Fibroblast of upper back skin (primary cell): ENCODE data around the gene SRGAP1.
"Not testable (repeated sequence)": the region's sequence is repeated elsewhere in the genome, so short reads cannot be mapped to it uniquely, and the experiment has no call there.

Source experiments
- DNase-seq: peaks from one replicate; pipeline ENCODE4 v3.0.0-alpha.2; 2013

Gene SRGAP1

DNA sequence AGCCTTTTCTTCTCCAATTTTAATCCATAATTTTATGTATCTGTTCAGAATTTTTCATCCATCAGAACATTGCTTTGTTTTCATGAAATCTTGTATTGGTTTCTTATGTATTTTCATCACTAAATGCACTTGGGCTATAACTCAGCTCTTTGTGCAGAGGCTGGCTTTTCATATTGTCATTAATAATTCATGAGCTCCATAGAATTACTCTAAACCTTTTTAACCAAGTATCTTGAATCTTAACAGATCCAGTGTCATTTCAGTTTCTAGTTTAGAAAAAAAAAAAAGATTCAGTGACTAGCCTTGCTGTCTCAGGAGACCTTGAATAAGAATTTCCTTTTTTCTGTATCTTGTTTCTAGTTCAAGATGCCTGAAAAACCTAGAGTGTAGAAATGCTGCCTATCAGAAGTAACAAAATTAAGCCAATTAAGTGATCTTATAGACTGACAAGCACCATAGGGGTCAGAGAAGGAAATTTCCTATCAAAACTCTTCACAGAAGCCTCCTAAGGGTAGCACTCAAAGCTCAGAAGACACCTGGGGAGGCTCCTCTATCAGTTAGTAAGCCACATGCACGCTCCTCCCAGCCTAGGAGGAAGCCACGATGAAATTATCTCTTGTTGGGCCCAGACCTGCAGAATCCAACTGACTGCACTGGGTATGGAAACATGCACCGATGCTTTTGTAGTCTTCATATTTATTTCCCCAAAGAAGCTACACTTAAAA is 214.2 kb downstream of the SRGAP1 start:
- no peak for DNase-seq

DNA sequence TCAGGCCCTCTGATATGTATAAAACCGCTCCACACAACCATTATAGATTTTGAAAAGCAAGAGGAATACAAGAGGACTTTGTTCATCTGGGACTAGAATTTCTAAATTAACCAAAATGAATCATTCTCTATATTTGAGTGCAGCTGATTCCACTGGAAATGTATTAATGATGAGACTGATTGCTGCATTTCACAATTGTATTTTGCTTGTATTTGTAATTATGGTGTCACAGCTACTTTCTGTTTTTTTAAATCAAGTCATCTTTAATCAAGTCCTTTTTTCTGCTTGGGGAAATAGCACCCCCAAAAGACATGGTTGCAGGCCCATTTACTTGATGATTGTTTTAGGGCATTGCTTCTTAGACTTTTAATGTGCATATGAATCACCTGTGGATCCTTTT is 215.2 kb downstream of the SRGAP1 start:
- DNase-seq, result no peak

DNA sequence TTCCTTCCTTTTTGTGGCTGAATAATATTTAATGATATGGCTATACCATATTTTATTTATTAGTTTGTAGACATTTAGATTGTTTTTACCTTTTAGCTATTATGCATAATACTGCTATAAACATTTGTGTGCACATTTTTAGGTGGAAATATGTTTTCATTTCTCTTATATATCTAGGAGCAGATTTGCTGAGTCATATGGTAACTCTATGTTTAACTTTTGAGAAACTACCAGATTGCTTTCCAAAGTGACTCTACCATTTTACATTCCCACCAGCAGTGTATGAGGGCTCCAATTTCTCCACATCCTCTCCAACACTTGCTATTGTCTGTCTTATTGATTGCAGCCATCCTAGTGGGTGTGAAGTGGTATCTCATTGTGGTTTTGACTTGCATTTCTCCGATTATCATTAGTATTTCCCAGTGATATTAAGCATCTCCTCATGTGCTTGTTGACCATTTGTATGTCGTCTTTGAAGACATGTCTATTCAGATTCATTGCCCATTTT is 217.4 kb downstream of the SRGAP1 start:
- no peak for DNase-seq

DNA sequence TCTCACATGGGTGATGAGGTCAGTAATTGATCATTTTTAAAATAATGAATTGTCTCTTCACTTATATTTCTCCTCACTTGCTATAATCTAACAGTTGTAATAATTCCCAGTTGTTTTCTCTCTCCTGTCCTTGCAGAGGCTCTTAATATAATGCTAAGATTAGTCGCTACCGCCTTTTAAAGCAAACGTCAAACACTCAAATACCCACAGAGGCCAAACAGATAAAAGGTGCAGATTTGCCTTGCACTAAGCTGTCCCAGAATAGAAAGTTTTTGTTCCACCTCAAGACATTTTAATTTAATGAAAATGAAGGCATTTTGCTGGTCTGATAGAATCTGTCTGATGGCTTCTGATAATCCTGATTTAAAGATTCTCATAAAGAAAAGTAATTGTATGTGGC is 218.6 kb downstream of the SRGAP1 start:
- DNase-seq, result no peak

DNA sequence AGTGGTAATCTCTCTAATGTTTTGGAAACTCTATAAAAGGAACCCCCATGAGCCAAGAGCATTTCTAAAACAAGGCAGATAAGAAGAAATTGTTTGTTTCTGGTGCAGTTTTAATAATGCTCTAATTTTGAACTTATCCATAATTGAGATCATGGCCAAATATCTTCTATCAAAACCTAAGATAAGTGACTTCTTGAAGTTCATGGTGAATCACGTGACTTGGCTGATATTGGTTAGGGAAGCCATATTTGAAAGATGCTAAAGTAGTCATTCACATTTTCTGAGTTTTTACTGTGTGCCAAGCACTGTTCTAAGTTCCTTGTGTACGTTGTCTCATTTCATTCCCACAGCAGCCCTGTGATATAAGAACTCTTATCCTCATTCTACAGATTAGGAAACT is 219.7 kb downstream of the SRGAP1 start:
- DNase-seq, result no peak

DNA sequence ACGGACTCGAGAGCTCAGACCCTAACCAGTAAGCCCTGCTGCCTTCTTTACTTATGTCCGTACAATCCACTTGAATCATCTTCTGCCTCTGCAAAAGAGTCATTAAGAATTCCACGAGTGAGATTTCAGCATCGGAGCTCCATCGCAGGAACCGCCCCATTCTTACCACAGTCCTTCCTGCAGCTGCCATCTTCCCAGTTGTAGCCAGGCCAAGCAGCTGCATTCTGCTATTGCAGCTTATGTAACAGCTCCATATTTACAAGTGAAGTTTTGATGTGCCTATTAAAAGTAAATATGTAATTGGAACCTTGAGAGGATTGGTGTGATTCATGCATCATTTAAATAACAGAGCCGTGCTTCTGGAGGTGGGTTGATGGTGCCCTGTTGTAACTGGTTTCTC is 220.2 kb downstream of the SRGAP1 start:
- no peak for DNase-seq

DNA sequence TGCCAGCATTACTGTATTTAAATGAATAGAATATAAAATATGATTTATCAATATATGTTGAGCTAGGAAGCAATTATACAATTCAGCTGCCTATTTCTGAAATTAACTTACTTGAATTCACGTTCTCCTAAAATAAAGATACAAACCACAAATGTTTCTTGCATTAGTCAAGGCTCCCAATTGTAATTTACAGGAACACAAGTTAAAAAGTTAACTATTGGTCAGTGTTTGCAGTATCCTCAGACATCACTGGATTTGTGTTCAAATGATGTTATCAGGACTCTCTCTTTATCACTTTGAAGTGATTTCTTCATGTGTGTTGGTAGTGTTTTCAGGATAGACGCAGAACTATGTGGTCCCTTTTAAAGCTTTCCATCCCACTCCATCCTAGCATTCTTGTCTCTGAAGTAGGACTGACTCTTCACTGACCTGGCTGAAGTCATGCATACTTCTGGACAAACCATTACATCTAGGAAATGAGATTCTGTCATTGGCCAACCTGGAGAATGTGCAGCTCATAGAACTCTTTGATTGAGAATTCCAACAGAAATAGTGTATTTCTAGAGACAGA is 221.5 kb downstream of the SRGAP1 start:
- DNase-seq, result peak; percentile 58

DNA sequence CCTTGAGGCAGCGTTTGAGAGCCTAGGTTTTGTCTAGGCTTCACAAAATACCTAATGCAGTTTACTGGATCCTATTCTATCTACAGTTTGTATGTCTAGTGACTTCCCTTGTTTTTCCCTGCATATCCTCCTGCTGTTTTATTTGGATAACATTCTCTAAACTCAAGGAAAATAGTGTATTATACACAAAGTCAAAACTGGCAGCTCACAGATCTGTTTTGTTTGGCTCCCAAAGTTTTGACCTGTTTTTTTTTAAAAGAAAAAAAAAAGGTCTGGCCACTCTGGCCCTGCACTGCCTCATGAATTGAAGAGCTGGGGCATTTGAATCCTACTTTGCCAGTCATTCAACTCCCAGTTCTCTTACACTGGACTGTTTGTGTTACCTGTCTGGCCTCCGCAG is 222.3 kb downstream of the SRGAP1 start:
- DNase-seq, result no peak

DNA sequence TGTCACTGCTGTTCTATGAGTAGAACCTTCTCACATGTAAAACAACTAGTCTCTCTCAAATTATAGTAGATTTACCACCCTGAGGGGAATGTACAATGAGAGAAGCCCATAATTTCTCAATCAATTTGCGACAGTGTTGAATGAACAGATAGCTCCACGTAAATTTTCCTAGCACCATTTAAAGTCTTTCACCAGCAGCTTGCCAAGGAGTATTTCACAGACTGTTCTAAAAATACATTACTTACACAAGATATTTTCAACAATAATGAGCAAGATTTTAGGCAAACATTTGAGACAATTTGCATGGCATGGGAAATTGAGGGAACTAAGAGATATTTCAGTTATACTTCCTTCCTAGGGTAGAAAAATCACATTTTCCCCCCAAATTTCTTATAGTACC is 226.0 kb downstream of the SRGAP1 start:
- DNase-seq, result no peak

DNA sequence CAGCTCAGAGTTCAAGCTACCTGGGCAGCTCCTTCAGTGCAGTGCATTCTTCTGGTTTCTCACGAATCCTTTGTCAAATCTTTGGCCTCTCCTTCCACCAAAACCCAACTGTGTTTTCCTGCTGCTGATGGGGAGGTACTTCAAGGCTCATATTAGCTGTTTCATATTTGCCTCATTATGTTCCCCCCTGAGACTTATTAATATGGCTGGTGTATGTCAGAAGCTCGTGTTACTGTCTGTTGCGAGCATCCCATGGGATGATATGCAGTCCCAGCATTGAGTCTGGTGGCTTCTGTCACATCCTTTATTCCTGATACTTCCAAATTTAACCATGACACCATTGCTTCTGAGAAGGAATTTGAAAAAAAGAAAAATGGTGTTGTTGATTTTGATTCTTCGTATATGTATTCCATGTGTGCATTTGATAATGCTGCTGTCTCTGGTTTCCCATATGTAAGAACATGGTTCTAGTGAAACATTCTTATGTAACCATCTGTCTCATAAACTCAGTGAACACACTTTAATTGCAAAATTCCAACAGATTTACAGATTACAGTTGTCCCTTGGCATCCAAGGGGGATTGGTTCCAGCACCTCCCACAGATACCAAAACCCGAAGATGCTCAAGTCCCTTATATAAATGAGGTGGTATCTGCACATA is 228.5 kb downstream of the SRGAP1 start:
- DNase-seq, result no peak

DNA sequence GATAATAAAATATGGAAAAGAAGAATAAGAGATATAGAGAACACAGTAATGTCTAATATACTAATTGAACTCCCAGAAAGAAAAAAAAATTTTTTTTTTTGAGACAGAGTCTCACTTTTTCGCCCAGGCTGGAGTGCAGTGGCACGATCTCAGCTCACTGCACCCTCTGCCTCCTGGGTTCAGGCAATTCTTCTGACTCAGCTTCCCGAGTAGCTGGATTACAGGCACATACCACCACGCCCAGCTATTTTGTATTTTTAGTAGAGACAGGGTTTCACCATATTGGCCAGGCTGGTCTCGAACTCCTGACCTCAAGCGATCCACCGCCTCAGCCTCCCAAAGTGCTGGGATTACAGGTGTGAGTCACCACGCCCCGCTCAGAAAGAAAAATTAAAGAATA is 232.1 kb downstream of the SRGAP1 start:
- not testable (repeated sequence) for DNase-seq

DNA sequence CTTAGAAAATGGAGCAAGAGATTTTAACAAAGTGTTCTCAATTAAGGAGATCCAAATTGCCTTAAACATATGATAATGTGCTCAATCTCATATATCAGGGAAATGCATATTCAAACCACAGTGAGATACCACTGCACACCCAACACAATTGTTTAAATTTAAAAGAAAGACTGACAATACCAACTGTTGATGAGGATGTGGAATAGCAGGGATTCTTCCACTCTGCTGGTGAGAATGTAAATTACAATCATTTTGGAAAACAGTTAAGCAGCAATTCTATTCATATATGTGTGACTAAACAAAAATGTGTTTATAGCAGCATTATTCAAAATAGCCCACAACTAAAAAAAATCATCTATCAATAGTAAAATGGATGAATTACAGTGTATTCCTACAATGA is 233.4 kb downstream of the SRGAP1 start:
- no peak for DNase-seq

DNA sequence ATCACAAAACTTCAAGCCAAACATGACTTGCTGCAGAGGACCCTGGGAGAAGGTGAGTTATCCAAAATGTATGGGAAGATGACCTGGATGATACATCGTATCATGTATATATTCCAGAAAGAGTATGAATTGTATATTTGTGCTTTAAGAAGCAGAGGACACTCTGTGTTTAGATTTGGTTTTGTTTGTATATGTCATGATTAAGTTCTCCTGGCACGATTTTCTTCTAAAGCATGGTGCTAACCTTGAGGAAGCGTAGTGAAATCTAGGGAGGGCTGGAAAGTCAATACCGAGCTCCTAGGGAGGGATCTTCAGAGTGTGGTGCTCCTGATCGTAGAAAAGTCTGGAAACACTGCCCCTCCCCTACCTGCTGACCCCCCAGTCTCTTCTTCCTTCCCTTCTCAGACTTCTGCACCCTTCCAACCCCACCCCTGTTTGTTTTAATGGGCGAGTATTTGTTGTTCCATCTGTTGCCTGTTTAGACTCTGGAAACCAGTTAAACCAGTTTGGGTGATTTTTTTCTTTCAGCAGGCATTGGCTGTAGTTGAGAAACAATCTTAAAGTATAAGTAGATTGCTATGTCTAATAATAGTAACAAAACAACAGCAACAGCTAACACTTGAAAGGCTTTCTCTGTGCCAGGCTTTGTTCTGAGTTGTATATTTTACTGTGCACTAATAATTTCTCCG is 236.0 kb downstream of the SRGAP1 start:
- DNase-seq, result no peak

DNA sequence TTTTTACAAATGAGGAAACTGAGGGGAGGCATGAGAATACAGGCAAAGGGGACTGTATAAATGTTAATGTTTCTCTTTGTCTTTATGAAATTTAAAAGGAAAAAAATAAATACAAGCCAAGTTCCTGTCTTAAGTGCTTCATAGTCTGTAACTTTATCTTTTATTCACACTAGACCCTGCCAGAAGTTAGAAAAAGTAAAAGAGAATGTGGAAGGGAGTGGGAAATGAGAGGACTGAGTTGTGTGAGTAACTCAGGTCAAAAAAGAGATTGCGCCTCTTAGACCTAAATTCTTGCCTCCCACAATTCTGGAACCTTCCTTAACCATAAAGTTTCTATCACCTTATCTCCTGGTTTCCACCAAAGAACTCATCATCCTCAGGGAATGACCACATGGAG is 236.5 kb downstream of the SRGAP1 start:
- no peak for DNase-seq

DNA sequence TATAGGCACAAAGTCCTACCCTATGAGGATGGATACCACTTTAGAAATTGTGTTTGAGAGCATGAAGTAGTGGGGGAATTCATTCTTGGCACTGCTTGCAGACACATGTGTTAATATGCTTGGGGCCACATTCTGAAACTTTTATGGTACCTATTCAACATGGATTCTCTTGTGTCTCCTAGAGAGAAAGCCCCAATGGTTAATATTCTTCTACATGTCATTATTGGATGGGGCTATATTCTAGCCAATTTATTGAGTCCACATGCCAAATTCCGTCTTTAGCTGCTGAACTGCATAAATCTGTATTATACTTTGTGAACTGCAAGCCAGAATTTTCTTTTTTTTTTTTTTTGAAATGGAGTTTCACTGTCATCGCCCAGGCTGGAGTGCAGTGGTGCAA is 237.6 kb downstream of the SRGAP1 start:
- no peak for DNase-seq

DNA sequence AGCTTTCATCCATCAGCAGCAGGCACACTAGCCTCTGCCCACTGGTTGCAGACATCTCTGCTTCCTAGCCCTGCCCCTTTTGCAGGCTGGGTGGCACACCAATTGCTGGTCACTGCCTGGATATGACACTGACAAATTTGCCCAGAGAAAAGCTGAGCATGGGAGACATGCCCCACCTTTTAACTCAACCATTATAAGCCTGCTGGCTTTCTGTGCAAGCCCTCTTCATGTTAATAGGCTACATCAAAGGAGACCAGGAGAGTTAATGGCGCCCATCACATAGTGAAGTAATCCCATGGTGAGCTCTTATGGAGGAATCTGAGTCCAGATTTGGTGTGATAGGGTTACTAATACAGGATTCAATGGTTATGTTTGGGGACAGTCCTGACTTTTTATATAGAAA is 238.4 kb downstream of the SRGAP1 start:
- DNase-seq, result no peak

DNA sequence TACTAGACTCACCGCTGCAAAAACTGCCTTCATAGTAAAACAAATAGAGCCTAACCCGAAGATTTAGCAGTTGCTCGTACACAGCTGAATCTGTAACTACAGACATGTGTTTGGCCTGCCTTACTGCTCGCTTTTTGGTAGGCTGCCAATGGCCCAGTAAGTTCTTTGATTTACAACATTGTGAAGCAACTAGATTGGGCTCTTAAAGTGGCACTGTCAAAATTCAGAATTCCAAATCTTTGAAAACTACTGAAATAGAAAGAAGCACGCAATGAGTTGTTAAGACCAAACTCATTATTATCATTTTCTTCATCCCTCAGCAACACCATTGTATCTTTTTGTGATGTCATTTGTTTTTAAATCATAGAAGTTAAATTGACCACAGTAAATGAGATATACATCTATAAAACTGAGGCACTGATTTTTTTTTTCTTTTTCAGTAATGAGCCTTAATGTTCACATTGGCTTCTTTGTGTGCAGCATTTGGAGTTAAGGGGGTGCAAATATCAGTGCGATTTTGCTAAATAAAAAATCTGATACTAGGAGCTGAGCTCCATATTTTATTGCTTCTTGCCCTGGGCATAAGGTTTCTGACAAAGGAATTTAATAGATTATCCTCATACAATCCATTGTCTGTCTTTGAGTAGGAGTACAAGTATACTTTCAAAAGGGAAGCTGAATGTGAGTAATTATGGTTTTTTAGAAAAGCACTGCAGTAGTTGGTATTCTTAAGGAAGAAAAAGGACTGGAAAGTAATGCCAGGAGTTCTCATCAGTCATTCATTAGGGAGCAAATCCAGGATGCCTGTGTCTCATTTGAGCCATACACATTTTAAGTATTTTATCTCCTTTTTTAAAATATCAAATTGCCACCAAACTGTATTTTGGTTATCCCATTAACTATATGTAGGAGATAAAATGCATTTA is 239.0 kb downstream of the SRGAP1 start:
- peak; percentile 96 for DNase-seq

DNA sequence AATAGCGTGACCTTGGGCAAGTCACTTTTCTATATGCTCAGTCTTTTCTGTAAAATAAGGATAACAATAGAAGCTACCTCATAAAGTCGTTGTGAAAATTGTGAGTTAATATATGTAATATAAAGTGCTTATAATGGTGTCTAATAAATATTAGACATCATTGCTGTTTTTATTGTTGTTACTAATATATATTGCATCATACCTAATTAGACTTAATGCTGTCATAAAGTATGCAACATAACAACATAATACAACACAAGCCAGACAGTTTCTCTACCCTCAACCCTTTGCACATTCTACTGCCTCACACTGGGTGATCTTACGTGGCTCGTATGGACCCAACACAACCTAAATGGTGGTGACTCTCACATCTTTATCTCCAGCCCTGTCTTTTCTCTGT is 240.7 kb downstream of the SRGAP1 start:
- DNase-seq, result no peak

DNA sequence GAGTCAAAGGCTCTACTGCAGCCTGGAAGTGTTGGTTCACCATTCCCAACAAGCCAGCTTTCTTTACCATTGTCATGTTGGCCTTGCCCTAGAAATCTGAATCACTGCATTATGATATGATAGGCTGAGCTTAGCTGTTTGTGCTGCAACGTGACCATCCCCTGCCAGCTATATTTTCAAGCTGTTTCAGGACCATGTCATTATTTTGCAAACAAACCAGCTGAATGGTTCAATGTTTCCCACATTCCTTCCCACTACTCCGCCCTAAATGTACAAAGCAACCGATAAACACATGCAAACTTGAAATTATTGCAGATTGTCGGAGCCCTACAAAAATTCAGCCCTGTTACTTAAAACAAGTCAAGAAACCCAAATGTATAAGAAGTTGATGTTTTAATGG is 241.5 kb downstream of the SRGAP1 start:
- no peak for DNase-seq

DNA sequence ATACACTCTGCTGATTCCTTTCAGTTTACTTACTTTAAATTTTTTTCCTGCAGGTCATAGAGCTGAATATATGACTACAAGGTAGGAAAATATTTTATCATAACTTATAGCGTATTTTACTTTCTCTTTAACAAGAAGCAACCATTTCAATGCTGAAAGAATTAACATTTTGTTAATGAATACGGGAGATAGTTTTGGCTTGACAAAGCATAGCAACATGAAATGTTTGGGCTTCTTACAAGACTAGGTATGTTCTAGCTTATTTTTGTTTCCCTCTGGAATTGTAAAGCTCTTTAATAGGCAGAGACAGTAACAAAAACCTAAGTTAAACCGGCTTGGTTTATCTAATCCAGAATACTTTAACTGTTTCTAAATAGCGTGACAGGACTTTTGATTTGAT is 242.4 kb downstream of the SRGAP1 start:
- no peak for DNase-seq

DNA sequence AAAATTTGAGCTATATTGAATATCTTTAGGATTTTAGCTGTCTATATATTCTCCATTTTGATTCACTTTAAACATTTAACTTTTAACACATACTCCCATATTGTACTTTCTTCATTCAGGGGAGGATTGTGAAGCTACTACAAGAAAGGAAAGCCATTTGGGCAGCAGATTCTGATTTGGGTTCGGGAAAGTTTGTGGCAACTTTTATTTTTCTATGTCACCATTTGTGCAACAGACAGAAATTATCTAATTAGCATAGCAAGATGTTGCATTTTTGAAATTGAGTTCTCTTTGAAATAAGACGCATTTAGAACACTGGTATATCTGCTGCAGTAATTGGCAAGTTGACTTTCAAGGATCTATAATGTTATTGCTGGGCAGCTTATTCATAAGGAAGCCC is 243.3 kb downstream of the SRGAP1 start:
- no peak for DNase-seq
